Endometrium (tissue), 2 donors: ENCODE measurements around the gene NOL12.

ENCODE experiments used
- FAIRE-seq: peaks from 2 replicates; lab custom pipeline; 2012; peaks lifted over from hg19 to GRCh38; lab: Jason Lieb, UNC
- donor health status: control.
- donor health status: control.

Gene NOL12

GRCh38 chr22:37659066-37659896 lies 26.9 kb upstream of the NOL12 start:
- no peak for FAIRE-seq

GRCh38 chr22:37659897-37660708 lies 26.0 kb upstream of the NOL12 start:
- FAIRE-seq = no peak

- no peak for FAIRE-seq
Measured at GRCh38 chr22:37660709-37661045, 25.5 kb upstream of the NOL12 start.

- FAIRE-seq = peak; percentile 21
Measured at GRCh38 chr22:37661160-37661924, 24.8 kb upstream of the NOL12 start.

GRCh38 chr22:37662039-37662438 lies 24.1 kb upstream of the NOL12 start:
- no peak for FAIRE-seq

- no peak for FAIRE-seq
Measured at GRCh38 chr22:37663521-37664140, 22.5 kb upstream of the NOL12 start.

GRCh38 chr22:37664249-37665101 lies 21.7 kb upstream of the NOL12 start:
- no peak for FAIRE-seq

- no peak for FAIRE-seq
Measured at GRCh38 chr22:37665487-37665886, 20.7 kb upstream of the NOL12 start.

- FAIRE-seq = no peak
Measured at GRCh38 chr22:37669586-37669985, 16.6 kb upstream of the NOL12 start.

- FAIRE-seq = no peak
Measured at GRCh38 chr22:37672206-37672919, 13.8 kb upstream of the NOL12 start.

- FAIRE-seq = no peak
Measured at GRCh38 chr22:37672920-37673455, 13.2 kb upstream of the NOL12 start.

- no peak for FAIRE-seq
Measured at GRCh38 chr22:37674248-37674647, 11.9 kb upstream of the NOL12 start.

GRCh38 chr22:37674951-37675929 lies 10.9 kb upstream of the NOL12 start, which contains the start of gene LGALS1:
LGALS1 (plus strand) TSS chr22:37675636; CDS start chr22:37675703, 67 bp downstream.
- peak; percentile 80 for FAIRE-seq

- no peak for FAIRE-seq
Measured at GRCh38 chr22:37675930-37676735, 10.0 kb upstream of the NOL12 start.

GRCh38 chr22:37676736-37677492 lies 9.2 kb upstream of the NOL12 start:
- no peak for FAIRE-seq

GRCh38 chr22:37677493-37677974 lies 8.6 kb upstream of the NOL12 start:
- no peak for FAIRE-seq

- FAIRE-seq = no peak
Measured at GRCh38 chr22:37678372-37678771, 7.8 kb upstream of the NOL12 start.
